HG02981 (cell line): ENCODE results near the gene PRR19.
"Not testable (repeated sequence)": the region's sequence is repeated elsewhere in the genome, so short reads cannot be mapped to it uniquely, and the experiment has no call there.

Experiments used
- ATAC-seq: cut with Tn5 transposase; IDR thresholded peaks from one replicate; pipeline ENCODE4 v1.9.1; 2021; ENCODE audit warnings: mild to moderate bottlenecking, moderate library complexity; ENCODE audit not compliant: unreplicated experiment

Gene PRR19

GRCh38 chr19:42324655-42325307 is 22.8 kb downstream of the PRR19 start:
- ATAC-seq = no peak

GRCh38 chr19:42325308-42325895 is 23.5 kb downstream of the PRR19 start, which contains the start of gene MEGF8:
MEGF8 (plus strand) TSS chr19:42325635; CDS start chr19:42326244, 609 bp downstream.
- ATAC-seq = peak; percentile 84

- peak; percentile 15 for ATAC-seq
Measured at GRCh38 chr19:42325896-42326771, 24.2 kb downstream of the PRR19 start.

- ATAC-seq = no peak
Measured at GRCh38 chr19:42326969-42327368, 25.0 kb downstream of the PRR19 start.

- no peak for ATAC-seq
Measured at GRCh38 chr19:42327381-42327780, 25.4 kb downstream of the PRR19 start.

DNA sequence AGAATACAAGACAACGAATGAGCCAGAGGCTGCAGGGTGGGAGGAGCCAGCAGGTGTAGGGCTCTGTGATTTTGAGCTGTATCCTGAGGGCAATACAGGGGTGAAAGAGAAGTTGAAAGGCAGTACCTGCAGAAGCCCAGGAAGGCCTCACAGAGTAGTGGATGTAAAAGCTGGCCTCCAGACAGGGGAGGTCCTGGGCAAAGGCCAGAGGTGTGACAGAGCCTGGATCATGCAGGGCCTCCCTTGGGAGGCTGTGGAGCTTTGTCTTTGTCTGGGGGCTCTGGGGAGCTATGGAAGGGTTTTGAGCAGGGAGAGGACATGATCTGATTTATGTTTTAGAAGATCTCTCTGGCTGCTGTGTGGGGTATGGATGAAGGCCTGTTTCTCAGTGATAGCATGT is 26.2 kb downstream of the PRR19 start:
- ATAC-seq = no peak

DNA sequence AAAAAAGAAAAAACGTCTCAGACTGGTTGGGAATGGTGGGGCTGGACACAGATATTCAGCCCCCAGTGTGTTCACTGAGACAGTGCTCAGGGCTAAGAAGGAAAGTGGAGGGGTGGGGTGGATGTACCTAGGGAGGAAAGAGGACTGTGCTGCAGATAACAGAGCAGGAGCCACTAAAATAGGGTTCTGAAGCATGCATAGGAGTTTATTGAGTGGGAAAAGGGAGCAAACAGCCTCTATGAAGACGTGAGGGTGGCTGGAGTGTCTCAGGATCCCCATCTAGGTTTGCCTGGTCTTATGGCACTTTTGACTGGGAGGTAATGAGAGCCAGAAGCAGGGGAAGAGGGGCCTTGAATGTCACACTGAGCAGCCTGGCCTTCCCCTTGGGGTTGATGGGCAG is 26.9 kb downstream of the PRR19 start:
- ATAC-seq = no peak

- ATAC-seq = no peak
Measured at GRCh38 chr19:42330241-42330711, 28.3 kb downstream of the PRR19 start.

GRCh38 chr19:42331333-42331732 is 29.4 kb downstream of the PRR19 start:
- not testable (repeated sequence) for ATAC-seq

DNA sequence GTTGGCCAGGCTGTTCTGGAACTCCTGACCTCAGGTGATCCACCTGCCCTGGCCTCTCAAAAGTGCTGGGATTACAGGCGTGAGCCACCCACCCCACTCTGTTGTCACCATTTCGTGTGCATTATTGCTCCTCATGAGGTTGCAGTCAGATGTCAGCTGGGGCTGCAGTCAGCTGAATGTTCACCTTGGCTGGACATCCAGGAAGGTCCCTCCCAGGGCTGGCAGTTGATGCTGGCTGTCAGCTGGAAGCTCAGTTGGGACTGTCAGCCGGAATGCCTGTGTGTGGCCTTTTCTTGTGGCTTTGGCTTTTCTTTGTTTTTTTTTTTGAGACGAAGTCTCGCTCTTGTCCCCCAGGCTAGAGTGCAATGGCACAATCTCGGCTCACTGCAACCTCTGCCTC is 30.1 kb downstream of the PRR19 start:
- no peak for ATAC-seq

DNA sequence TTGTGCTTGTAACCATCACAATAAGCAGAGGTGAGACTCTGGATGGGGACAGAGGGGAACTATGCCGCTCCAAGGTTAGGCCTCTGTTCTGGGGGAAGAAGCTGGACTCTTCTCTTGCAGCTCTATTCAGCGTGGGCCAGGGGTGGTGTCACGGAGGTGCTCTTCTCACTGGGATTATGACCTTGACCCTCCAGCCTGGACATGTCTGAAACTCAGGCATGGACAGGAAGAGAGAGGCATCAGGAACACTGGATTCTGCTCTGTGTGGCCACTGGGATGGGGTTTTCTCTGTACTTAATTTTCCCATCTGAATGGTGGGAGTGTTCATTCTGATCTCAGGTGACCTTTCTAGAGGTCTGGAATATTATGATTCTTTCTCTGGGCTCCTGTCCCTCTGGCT is 31.1 kb downstream of the PRR19 start:
- ATAC-seq = no peak

DNA sequence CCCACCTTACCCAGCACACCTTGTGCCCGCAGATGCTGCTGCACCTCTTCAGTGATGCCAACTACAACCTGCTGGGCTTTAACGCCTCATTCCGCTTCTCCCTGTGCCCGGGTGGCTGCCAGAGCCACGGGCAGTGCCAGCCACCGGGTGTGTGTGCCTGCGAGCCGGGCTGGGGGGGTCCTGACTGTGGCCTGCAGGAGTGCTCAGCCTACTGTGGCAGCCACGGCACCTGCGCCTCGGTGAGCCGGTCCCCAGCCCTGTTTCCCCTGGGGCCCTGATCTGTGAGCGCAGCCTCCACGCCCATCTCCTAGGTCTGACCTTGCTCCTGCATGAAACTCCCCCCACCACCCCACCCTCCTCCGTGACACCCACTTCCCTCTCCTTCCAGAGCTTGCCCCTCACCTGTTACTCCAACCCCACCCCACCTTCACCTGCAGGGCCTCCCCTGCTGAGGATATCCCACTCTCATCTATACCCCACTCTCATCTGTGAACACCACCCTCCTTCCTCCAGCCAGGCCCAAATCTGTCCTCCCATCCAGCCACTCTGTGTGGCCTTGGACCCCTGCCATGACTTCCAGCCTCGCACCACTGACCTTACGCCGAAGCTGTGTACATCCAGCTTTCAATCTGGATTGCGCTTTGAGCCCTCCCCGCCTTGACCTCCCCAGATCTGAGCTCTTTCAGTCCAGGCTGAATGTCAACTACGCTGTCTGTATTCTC is 32.2 kb downstream of the PRR19 start:
- ATAC-seq = no peak

GRCh38 chr19:42334697-42335373 is 32.9 kb downstream of the PRR19 start:
- ATAC-seq = no peak

GRCh38 chr19:42335374-42335936 is 33.5 kb downstream of the PRR19 start:
- ATAC-seq = no peak

DNA sequence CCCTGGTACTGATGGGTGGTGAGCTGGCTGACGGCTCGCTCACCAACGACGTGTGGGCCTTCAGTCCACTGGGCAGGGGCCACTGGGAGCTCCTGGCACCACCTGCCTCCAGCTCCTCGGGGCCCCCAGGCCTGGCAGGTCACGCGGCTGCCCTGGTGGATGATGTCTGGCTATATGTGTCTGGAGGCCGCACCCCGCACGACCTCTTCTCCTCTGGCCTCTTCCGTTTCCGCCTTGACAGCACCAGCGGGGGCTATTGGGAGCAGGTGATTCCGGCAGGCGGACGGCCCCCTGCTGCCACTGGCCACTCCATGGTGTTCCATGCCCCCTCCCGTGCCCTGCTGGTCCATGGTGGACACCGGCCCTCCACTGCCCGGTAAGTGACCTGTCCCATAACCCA is 34.0 kb downstream of the PRR19 start:
- ATAC-seq = no peak

- ATAC-seq = not testable (repeated sequence)
Measured at GRCh38 chr19:42339126-42339860, 37.4 kb downstream of the PRR19 start.

DNA sequence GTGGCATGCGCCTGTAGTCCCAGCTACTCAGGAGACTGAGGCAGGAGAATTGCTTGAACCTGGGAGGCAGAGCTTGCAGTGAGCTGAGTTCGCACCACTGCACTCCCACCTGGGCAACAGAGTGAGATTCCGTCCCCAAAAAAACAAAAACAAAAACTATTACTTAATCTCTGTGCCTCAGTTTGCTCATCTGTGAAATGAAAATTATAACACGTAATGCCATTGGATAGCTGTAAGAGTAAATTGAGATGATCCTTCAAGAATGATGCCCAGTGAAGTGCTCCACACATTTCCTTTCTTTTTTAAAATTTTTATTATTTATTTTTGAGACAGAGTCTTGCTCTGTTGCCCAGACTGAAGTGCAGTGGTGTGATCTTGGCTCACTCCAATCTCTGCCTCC is 38.0 kb downstream of the PRR19 start:
- not testable (repeated sequence) for ATAC-seq

- no peak for ATAC-seq
Measured at GRCh38 chr19:42343344-42344110, 41.6 kb downstream of the PRR19 start.
